ENCODE results near the gene BLCAP.

Gene BLCAP

GRCh38 chr20:37505263-37506151 is 22.2 kb downstream of the BLCAP start:
- Histone ChIP-seq H3K27me3 (ENCODE audit: control insufficient read depth, insufficient read depth, low read length) (no peaks in the 10 kb centered on the region), H3K9me3 (replicated peaks; ENCODE audit: low read length) (no peaks in the 10 kb centered on the region), H3K36me3 (ENCODE audit: insufficient read depth, low read length) (peaks cover 25% of the 10 kb centered on the region), H3K9ac (ENCODE audit: low read depth, low read length) (no peak overlapping the region), H3K4me3 (ENCODE audit: low read length) (no peak overlapping the region), H3K4me2 (ENCODE audit: low read length) (no peak overlapping the region), H3K4me1 (ENCODE audit: control insufficient read depth, insufficient read depth, low read length) (no peaks in the 10 kb centered on the region)

GRCh38 chr20:37504404-37505096 is 23.1 kb downstream of the BLCAP start:
- H3K4me1 ChIP-seq (ENCODE audit: control insufficient read depth, insufficient read depth, low read length), result no peaks in the 10 kb centered on the region
- H3K4me2 ChIP-seq (ENCODE audit: low read length), result no peak overlapping the region
- H3K9me3 ChIP-seq (replicated peaks; ENCODE audit: low read length), result no peaks in the 10 kb centered on the region
- H3K9ac ChIP-seq (ENCODE audit: low read depth, low read length), result no peak overlapping the region
- peaks cover 21% of the 10 kb centered on the region for H3K36me3 ChIP-seq (ENCODE audit: insufficient read depth, low read length)
- no peaks in the 10 kb centered on the region for H3K27me3 ChIP-seq (ENCODE audit: control insufficient read depth, insufficient read depth, low read length)
- H3K4me3 ChIP-seq (ENCODE audit: low read length), result no peak overlapping the region

- Histone ChIP-seq H3K27me3 (ENCODE audit: control insufficient read depth, insufficient read depth, low read length) (no peaks in the 10 kb centered on the region), H3K4me3 (ENCODE audit: low read length) (no peak overlapping the region), H3K36me3 (ENCODE audit: insufficient read depth, low read length) (peaks cover 12% of the 10 kb centered on the region), H3K9me3 (replicated peaks; ENCODE audit: low read length) (no peaks in the 10 kb centered on the region), H3K4me1 (ENCODE audit: control insufficient read depth, insufficient read depth, low read length) (peaks cover 3% of the 10 kb centered on the region), H3K9ac (ENCODE audit: low read depth, low read length) (no peak overlapping the region), H3K4me2 (ENCODE audit: low read length) (no peak overlapping the region)
Observed at GRCh38 chr20:37503256-37503927, 24.3 kb downstream of the BLCAP start.

- H3K27me3 ChIP-seq (ENCODE audit: control insufficient read depth, insufficient read depth, low read length), result no peaks in the 10 kb centered on the region
- no peak overlapping the region for H3K9ac ChIP-seq (ENCODE audit: low read depth, low read length)
- H3K4me1 ChIP-seq (ENCODE audit: control insufficient read depth, insufficient read depth, low read length), result peaks cover 7% of the 10 kb centered on the region
- H3K9me3 ChIP-seq (replicated peaks; ENCODE audit: low read length), result no peaks in the 10 kb centered on the region
- peaks cover 6% of the 10 kb centered on the region for H3K36me3 ChIP-seq (ENCODE audit: insufficient read depth, low read length)
- H3K4me2 ChIP-seq (ENCODE audit: low read length), result no peak overlapping the region
- H3K4me3 ChIP-seq (ENCODE audit: low read length), result no peak overlapping the region
Observed at GRCh38 chr20:37502654-37503053, 25.0 kb downstream of the BLCAP start.

GRCh38 chr20:37501940-37502339 is 25.7 kb downstream of the BLCAP start:
- H3K4me3 ChIP-seq (ENCODE audit: low read length), result no peak overlapping the region
- peaks cover 6% of the 10 kb centered on the region for H3K36me3 ChIP-seq (ENCODE audit: insufficient read depth, low read length)
- peaks cover 7% of the 10 kb centered on the region for H3K4me1 ChIP-seq (ENCODE audit: control insufficient read depth, insufficient read depth, low read length)
- no peak overlapping the region for H3K4me2 ChIP-seq (ENCODE audit: low read length)
- no peaks in the 10 kb centered on the region for H3K27me3 ChIP-seq (ENCODE audit: control insufficient read depth, insufficient read depth, low read length)
- no peaks in the 10 kb centered on the region for H3K9me3 ChIP-seq (replicated peaks; ENCODE audit: low read length)
- H3K9ac ChIP-seq (ENCODE audit: low read depth, low read length), result no peak overlapping the region

- Histone ChIP-seq H3K4me1 (ENCODE audit: control insufficient read depth, insufficient read depth, low read length) (peaks cover 7% of the 10 kb centered on the region), H3K4me2 (ENCODE audit: low read length) (no peak overlapping the region), H3K9ac (ENCODE audit: low read depth, low read length) (no peak overlapping the region), H3K9me3 (replicated peaks; ENCODE audit: low read length) (no peaks in the 10 kb centered on the region), H3K4me3 (ENCODE audit: low read length) (no peak overlapping the region), H3K36me3 (ENCODE audit: insufficient read depth, low read length) (peaks cover 6% of the 10 kb centered on the region), H3K27me3 (ENCODE audit: control insufficient read depth, insufficient read depth, low read length) (no peaks in the 10 kb centered on the region)
Observed at GRCh38 chr20:37500311-37500710, 27.4 kb downstream of the BLCAP start.

GRCh38 chr20:37498066-37498665 is 29.5 kb downstream of the BLCAP start:
- H3K36me3 ChIP-seq (ENCODE audit: insufficient read depth, low read length), result peaks cover 11% of the 10 kb centered on the region

GRCh38 chr20:37494796-37495195 is 32.9 kb downstream of the BLCAP start:
- H3K36me3 ChIP-seq (ENCODE audit: insufficient read depth, low read length), result peaks cover 5% of the 10 kb centered on the region
- no peaks in the 10 kb centered on the region for H3K9me3 ChIP-seq (replicated peaks; ENCODE audit: low read length)
- no peak overlapping the region for H3K4me2 ChIP-seq (ENCODE audit: low read length)
- H3K27me3 ChIP-seq (ENCODE audit: control insufficient read depth, insufficient read depth, low read length), result no peaks in the 10 kb centered on the region
- no peak overlapping the region for H3K9ac ChIP-seq (ENCODE audit: low read depth, low read length)
- no peak overlapping the region for H3K4me3 ChIP-seq (ENCODE audit: low read length)
- H3K4me1 ChIP-seq (ENCODE audit: control insufficient read depth, insufficient read depth, low read length), result peaks cover 7% of the 10 kb centered on the region

More at GRCh38 chr20:37498066-37498665, 29.5 kb downstream of the BLCAP start:
- no peak overlapping the region for H3K9ac ChIP-seq (ENCODE audit: low read depth, low read length)
- no peaks in the 10 kb centered on the region for H3K27me3 ChIP-seq (ENCODE audit: control insufficient read depth, insufficient read depth, low read length)
- H3K4me3 ChIP-seq (ENCODE audit: low read length), result no peak overlapping the region
- H3K4me2 ChIP-seq (ENCODE audit: low read length), result no peak overlapping the region
- H3K9me3 ChIP-seq (replicated peaks; ENCODE audit: low read length), result no peaks in the 10 kb centered on the region
- peaks cover 7% of the 10 kb centered on the region for H3K4me1 ChIP-seq (ENCODE audit: control insufficient read depth, insufficient read depth, low read length)

- H3K4me1 ChIP-seq (ENCODE audit: control insufficient read depth, insufficient read depth, low read length), result peaks cover 7% of the 10 kb centered on the region
- H3K4me3 ChIP-seq (ENCODE audit: low read length), result no peak overlapping the region
- H3K36me3 ChIP-seq (ENCODE audit: insufficient read depth, low read length), result peaks cover 5% of the 10 kb centered on the region
- no peaks in the 10 kb centered on the region for H3K9me3 ChIP-seq (replicated peaks; ENCODE audit: low read length)
- H3K27me3 ChIP-seq (ENCODE audit: control insufficient read depth, insufficient read depth, low read length), result no peaks in the 10 kb centered on the region
- H3K9ac ChIP-seq (ENCODE audit: low read depth, low read length), result no peak overlapping the region
- H3K4me2 ChIP-seq (ENCODE audit: low read length), result no peak overlapping the region
Observed at GRCh38 chr20:37494301-37494700, 33.4 kb downstream of the BLCAP start.

- peaks cover 5% of the 10 kb centered on the region for H3K36me3 ChIP-seq (ENCODE audit: insufficient read depth, low read length)
- no peak overlapping the region for H3K4me2 ChIP-seq (ENCODE audit: low read length)
- H3K4me3 ChIP-seq (ENCODE audit: low read length), result no peak overlapping the region
- no peaks in the 10 kb centered on the region for H3K4me1 ChIP-seq (ENCODE audit: control insufficient read depth, insufficient read depth, low read length)
- H3K27me3 ChIP-seq (ENCODE audit: control insufficient read depth, insufficient read depth, low read length), result no peaks in the 10 kb centered on the region
- H3K9me3 ChIP-seq (replicated peaks; ENCODE audit: low read length), result no peaks in the 10 kb centered on the region
- H3K9ac ChIP-seq (ENCODE audit: low read depth, low read length), result no peak overlapping the region
Observed at GRCh38 chr20:37492945-37493344, 34.7 kb downstream of the BLCAP start.

GRCh38 chr20:37492096-37492625 is 35.5 kb downstream of the BLCAP start:
- H3K4me2 ChIP-seq (ENCODE audit: low read length), result no peak overlapping the region
- no peaks in the 10 kb centered on the region for H3K4me1 ChIP-seq (ENCODE audit: control insufficient read depth, insufficient read depth, low read length)
- H3K27me3 ChIP-seq (ENCODE audit: control insufficient read depth, insufficient read depth, low read length), result no peaks in the 10 kb centered on the region
- no peaks in the 10 kb centered on the region for H3K9me3 ChIP-seq (replicated peaks; ENCODE audit: low read length)
- H3K9ac ChIP-seq (ENCODE audit: low read depth, low read length), result no peak overlapping the region
- no peak overlapping the region for H3K4me3 ChIP-seq (ENCODE audit: low read length)
- H3K36me3 ChIP-seq (ENCODE audit: insufficient read depth, low read length), result peaks cover 5% of the 10 kb centered on the region

All from skeletal muscle satellite cell (primary cell).